Mesendoderm (in vitro differentiated cells): ENCODE measurements around the gene GGNBP2.

Source experiments
- DNase-seq: peaks from one replicate; pipeline ENCODE4 v3.0.0; 2013
- H2AK5ac ChIP-seq: 2 replicates; pipeline ENCODE4 v1.6.1; 2013; ENCODE audit warnings: low read length, inconsistent platforms
- H2BK120ac ChIP-seq: 2 replicates; pipeline ENCODE4 v1.6.1; 2013; ENCODE audit warnings: low read depth, mild to moderate bottlenecking, low read length, moderate library complexity, mixed read lengths
- H2BK15ac ChIP-seq: replicated peaks from 2 replicates; pipeline ENCODE4 v1.6.1; 2013; ENCODE audit warnings: low read depth, mild to moderate bottlenecking, moderate library complexity
- H2BK5ac ChIP-seq: 2 replicates; pipeline ENCODE4 v1.6.1; 2013; ENCODE audit warnings: low read length, inconsistent platforms
- H3K18ac ChIP-seq: 2 replicates; pipeline ENCODE4 v1.6.1; 2013; ENCODE audit warnings: mild to moderate bottlenecking, low read length, mixed read lengths
- H3K23ac ChIP-seq: one replicate; pipeline ENCODE4 v1.6.1; 2013; ENCODE audit warnings: low read length
- H3K27ac ChIP-seq: 2 replicates; pipeline ENCODE4 v1.5.1; 2013; ENCODE audit warnings: low read depth, mild to moderate bottlenecking, inconsistent platforms, low read length, moderate library complexity
- H3K27me3 ChIP-seq: 2 replicates; pipeline ENCODE4 v1.6.1; 2013; ENCODE audit warnings: low read length, control low read depth, mild to moderate bottlenecking, inconsistent platforms; ENCODE audit not compliant: insufficient read depth, poor library complexity
- H3K36me3 ChIP-seq: 2 replicates; pipeline ENCODE4 v1.6.1; 2013; ENCODE audit warnings: low read length, inconsistent platforms; ENCODE audit not compliant: control insufficient read depth, insufficient read depth
- H3K4ac ChIP-seq: one replicate; pipeline ENCODE4 v1.6.1; 2013; ENCODE audit warnings: low read depth, mild to moderate bottlenecking, low read length, moderate library complexity
- H3K4me1 ChIP-seq: 2 replicates; pipeline ENCODE4 v1.6.1; 2013; ENCODE audit warnings: low read depth, low read length, inconsistent platforms; ENCODE audit not compliant: control insufficient read depth
- H3K4me2 ChIP-seq: 2 replicates; pipeline ENCODE4 v1.6.1; 2013; ENCODE audit warnings: low read length
- H3K4me3 ChIP-seq: 2 replicates; pipeline ENCODE4 v1.5.1; 2013; ENCODE audit warnings: mild to moderate bottlenecking, low read length
- H3K56ac ChIP-seq: one replicate; pipeline ENCODE4 v1.6.1; 2013; ENCODE audit warnings: low read length
- H3K79me1 ChIP-seq: 2 replicates; pipeline ENCODE4 v1.6.1; 2013; ENCODE audit warnings: low read length, inconsistent platforms
- H3K79me2 ChIP-seq: 2 replicates; pipeline ENCODE4 v1.6.1; 2013; ENCODE audit warnings: mild to moderate bottlenecking, low read length; ENCODE audit not compliant: control insufficient read depth, insufficient read depth
- H3K9ac ChIP-seq: 2 replicates; pipeline ENCODE4 v1.6.1; 2013; ENCODE audit warnings: low read length, inconsistent platforms
- H4K5ac ChIP-seq: one replicate; pipeline ENCODE4 v1.6.1; 2013; ENCODE audit warnings: low read length
- H4K8ac ChIP-seq: one replicate; pipeline ENCODE4 v1.6.1; 2013; ENCODE audit warnings: low read depth, mild to moderate bottlenecking, control low read depth, low read length, moderate library complexity
- whole genome bisulfite sequencing: extraction: QIAGEN DNeasy Blood & Tissue Kit; methylation state at CpG from one replicate; pipeline ENCODE4 v1.1.7; 2013; ENCODE audit warnings: low lambda C conversion rate, missing lambda C conversion rate; ENCODE audit not compliant: insufficient coverage; ENCODE audit errors: extremely low coverage; 5-methylcytosine and 5-hydroxymethylcytosine counted together

Gene GGNBP2

GRCh38 chr17:36597866-36598777 lies 53.4 kb downstream of the GGNBP2 start:
- no peak overlapping the region for H3K18ac ChIP-seq
- no peak overlapping the region for H2AK5ac ChIP-seq
- H3K79me1 ChIP-seq: peaks cover 15% of the 10 kb centered on the region
- H2BK5ac ChIP-seq: no peak overlapping the region
- no peak overlapping the region for H4K5ac ChIP-seq
- H3K4me3 ChIP-seq: no peak overlapping the region
- WGBS: no CpG with 5 or more reads among the region's 11 CpGs
- H2BK15ac ChIP-seq: no peak overlapping the region
- H3K56ac ChIP-seq: no peak overlapping the region
- no peak overlapping the region for H3K27ac ChIP-seq
- no peak overlapping the region for H4K8ac ChIP-seq
- H3K4me2 ChIP-seq: no peak overlapping the region
- H3K9ac ChIP-seq: no peak overlapping the region
- no peak overlapping the region for H2BK120ac ChIP-seq
- H3K4me1 ChIP-seq: peaks cover 6% of the 10 kb centered on the region
- no peak overlapping the region for H3K4ac ChIP-seq
- H3K36me3 ChIP-seq: peaks cover 2% of the 10 kb centered on the region
- no peak overlapping the region for H3K23ac ChIP-seq
- peaks cover 10% of the 10 kb centered on the region for H3K79me2 ChIP-seq
- DNase-seq: no peak
- no peaks in the 10 kb centered on the region for H3K27me3 ChIP-seq

DNA sequence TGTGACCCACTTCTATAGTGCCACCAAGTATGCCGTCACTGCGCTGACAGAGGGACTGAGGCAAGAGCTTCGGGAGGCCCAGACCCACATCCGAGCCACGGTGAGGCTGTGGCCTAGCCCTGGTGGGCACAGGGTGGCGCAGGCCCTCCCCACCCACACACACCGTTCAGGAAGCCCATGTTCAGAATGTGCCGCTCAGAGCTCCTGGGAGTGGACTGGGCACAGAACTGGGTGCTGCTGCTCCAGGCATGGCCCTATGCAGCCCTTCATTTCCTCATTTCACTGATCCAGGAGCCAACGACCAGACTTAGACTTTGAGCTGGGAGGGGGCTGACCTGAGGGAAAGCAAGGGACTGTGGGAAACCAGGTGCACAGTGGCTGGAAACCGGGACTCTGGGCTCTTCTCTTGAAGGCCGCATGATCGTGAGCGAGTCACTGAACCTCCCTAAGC lies 54.3 kb downstream of the GGNBP2 start:
- peaks cover 10% of the 10 kb centered on the region for H3K79me1 ChIP-seq
- no CpG with 5 or more reads among the region's 13 CpGs for WGBS
- H4K8ac ChIP-seq: no peak overlapping the region
- H3K4me3 ChIP-seq: no peak overlapping the region
- no peak overlapping the region for H2BK120ac ChIP-seq
- no peak overlapping the region for H3K9ac ChIP-seq
- no peak overlapping the region for H2BK5ac ChIP-seq
- no peak overlapping the region for H4K5ac ChIP-seq
- no peak overlapping the region for H2AK5ac ChIP-seq
- no peak overlapping the region for H3K18ac ChIP-seq
- peaks cover 2% of the 10 kb centered on the region for H3K36me3 ChIP-seq
- H3K4me1 ChIP-seq: peaks cover 4% of the 10 kb centered on the region
- H3K27ac ChIP-seq: no peak overlapping the region
- no peak for DNase-seq
- no peak overlapping the region for H3K23ac ChIP-seq
- H2BK15ac ChIP-seq: no peak overlapping the region
- H3K79me2 ChIP-seq: peaks cover 6% of the 10 kb centered on the region
- H3K56ac ChIP-seq: no peak overlapping the region
- H3K27me3 ChIP-seq: no peaks in the 10 kb centered on the region
- no peak overlapping the region for H3K4me2 ChIP-seq
- no peak overlapping the region for H3K4ac ChIP-seq

DNA sequence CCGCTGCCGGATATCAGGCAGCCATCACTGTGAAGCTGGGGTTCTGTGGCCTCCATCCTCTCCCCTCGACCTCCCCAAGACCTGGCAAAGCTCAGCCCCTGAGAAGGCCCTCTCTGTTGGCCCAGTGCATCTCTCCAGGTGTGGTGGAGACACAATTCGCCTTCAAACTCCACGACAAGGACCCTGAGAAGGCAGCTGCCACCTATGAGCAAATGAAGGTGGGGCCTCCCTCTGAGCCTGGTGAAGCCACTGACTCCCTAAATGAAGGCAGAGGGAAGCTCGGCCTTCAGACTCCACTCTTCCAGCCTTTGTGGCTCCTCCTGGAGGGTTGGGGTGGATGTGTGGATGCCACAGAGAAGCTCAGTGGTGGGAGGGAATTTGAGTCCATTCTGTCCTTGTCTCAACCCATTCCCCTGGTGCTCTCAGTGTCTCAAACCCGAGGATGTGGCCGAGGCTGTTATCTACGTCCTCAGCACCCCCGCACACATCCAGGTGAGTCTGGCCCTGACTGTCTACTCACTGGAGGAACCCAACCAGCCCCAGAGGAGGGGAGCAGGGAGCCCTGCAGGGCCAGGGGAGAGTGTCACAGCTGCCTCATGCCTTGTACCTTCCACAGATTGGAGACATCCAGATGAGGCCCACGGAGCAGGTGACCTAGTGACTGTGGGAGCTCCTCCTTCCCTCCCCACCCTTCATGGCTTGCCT lies 55.0 kb downstream of the GGNBP2 start:
- Histone ChIP-seq H2BK15ac (no peak overlapping the region), H4K8ac (no peak overlapping the region), H3K23ac (no peak overlapping the region), H2BK120ac (no peak overlapping the region), H3K4me1 (peaks cover 7% of the 10 kb centered on the region), H4K5ac (no peak overlapping the region), H3K79me1 (peaks cover 14% of the 10 kb centered on the region), H3K4ac (no peak overlapping the region), H2AK5ac (no peak overlapping the region), H3K56ac (peak overlapping the region; percentile 34), H3K36me3 (peaks cover 2% of the 10 kb centered on the region), H2BK5ac (no peak overlapping the region), H3K79me2 (peaks cover 8% of the 10 kb centered on the region), H3K4me2 (no peak overlapping the region), H3K9ac (no peak overlapping the region), H3K27me3 (no peaks in the 10 kb centered on the region), H3K4me3 (no peak overlapping the region), H3K27ac (no peak overlapping the region), H3K18ac (no peak overlapping the region)
- no CpG with 5 or more reads among the region's 11 CpGs for WGBS
- DNase-seq: no peak

- Histone ChIP-seq H4K8ac (no peak overlapping the region), H3K4me3 (no peak overlapping the region), H3K56ac (peak overlapping the region; percentile 86), H3K27ac (peak overlapping the region; percentile 81), H3K23ac (no peak overlapping the region), H3K4me2 (no peak overlapping the region), H2BK5ac (no peak overlapping the region), H3K79me1 (peaks cover 15% of the 10 kb centered on the region), H4K5ac (no peak overlapping the region), H3K79me2 (peaks cover 8% of the 10 kb centered on the region), H2BK15ac (no peak overlapping the region), H2BK120ac (no peak overlapping the region), H3K36me3 (peaks cover 2% of the 10 kb centered on the region), H3K4me1 (peaks cover 7% of the 10 kb centered on the region), H3K4ac (no peak overlapping the region), H2AK5ac (no peak overlapping the region), H3K27me3 (no peaks in the 10 kb centered on the region), H3K9ac (peak overlapping the region; percentile 83), H3K18ac (no peak overlapping the region)
- no CpG with 5 or more reads among the region's 3 CpGs for WGBS
- DNase-seq: no peak
Observed at GRCh38 chr17:36600465-36600864, 55.7 kb downstream of the GGNBP2 start.

GRCh38 chr17:36600936-36601302 lies 56.2 kb downstream of the GGNBP2 start:
- WGBS: no CpG with 5 or more reads among the region's 10 CpGs
- no peak overlapping the region for H3K4ac ChIP-seq
- peaks cover 2% of the 10 kb centered on the region for H3K36me3 ChIP-seq
- H3K4me3 ChIP-seq: no peak overlapping the region
- peak overlapping the region; percentile 86 for H3K56ac ChIP-seq
- no peak overlapping the region for H3K18ac ChIP-seq
- peaks cover 8% of the 10 kb centered on the region for H3K79me2 ChIP-seq
- H4K8ac ChIP-seq: no peak overlapping the region
- H3K27me3 ChIP-seq: no peaks in the 10 kb centered on the region
- DNase-seq: no peak
- peak overlapping the region; percentile 81 for H3K27ac ChIP-seq
- H2BK120ac ChIP-seq: no peak overlapping the region
- H3K79me1 ChIP-seq: peaks cover 18% of the 10 kb centered on the region
- peak overlapping the region; percentile 83 for H3K9ac ChIP-seq
- no peak overlapping the region for H3K23ac ChIP-seq
- peak overlapping the region; percentile 40 for H2BK5ac ChIP-seq
- H4K5ac ChIP-seq: no peak overlapping the region
- H2AK5ac ChIP-seq: peak overlapping the region; percentile 56
- peak overlapping the region; percentile 87 for H3K4me2 ChIP-seq
- H3K4me1 ChIP-seq: peaks cover 7% of the 10 kb centered on the region
- H2BK15ac ChIP-seq: no peak overlapping the region
